HG03045 (cell line): Measurements from ENCODE around the gene ALX4.

Experiments used
- ATAC-seq: cut with Tn5 transposase; IDR thresholded peaks from one replicate; pipeline ENCODE4 v1.9.1; 2021; ENCODE audit warnings: mild to moderate bottlenecking, moderate library complexity; ENCODE audit not compliant: unreplicated experiment

ALX4 gene

DNA sequence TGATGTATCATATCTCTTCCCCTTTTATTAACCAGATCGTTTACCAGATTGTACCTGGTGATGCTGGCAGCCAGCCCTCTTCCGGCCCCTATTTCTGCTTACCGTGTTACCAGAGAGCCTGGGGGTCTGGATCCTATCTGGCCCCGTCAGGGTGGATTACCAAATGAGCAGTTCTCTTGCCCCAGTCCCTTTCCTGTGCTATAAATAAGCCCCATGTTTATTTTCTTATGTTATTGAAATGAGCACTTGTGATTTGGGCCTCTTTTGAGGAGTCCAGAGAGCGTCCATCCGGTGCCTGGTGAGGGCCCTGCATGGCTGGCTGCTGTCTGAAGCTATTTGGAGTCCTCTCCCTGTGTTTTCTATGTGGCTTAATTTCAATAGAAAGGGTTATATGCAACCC, 59.5 kb downstream of the ALX4 start:
- ATAC-seq: no peak

DNA sequence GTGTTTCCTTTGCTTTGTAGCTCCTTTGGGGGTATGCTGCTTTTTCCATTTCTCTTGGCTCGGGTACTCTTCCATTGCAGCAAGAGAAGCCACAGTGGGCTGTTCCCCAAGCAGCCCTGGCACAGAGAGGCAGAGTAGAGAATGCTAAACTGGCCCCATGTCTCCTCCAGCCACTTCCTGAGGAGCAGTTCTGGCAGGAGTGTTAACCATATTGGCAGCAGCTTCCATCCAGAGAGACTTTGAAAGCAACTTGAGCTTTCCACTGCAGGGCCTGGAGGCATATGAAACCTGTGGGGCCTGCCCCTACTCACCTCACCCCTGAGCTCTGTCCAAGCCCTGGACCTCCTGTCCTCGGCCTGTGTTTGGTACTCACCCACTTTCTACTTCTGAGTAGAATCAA, 61.8 kb downstream of the ALX4 start:
- no peak for ATAC-seq

DNA sequence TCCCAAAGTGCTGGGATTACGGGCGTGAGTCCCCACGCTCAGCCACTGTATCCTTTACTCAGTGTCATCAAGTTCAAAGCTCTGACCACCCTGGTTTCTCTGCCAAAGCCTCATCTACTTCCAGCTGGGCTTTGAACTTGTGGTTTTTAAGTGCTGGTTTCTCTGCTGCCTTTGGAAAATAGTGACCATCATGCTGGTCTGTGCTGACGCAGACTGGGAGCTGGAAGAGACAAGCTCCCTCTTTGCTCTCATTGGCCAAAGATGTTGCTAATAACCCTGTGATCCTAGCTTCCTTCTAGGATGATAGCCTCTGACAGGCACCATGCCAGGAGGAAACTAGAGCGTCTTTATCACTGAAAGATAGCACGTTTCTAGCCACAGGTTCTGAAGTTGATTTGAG, 62.4 kb downstream of the ALX4 start:
- ATAC-seq: no peak

DNA sequence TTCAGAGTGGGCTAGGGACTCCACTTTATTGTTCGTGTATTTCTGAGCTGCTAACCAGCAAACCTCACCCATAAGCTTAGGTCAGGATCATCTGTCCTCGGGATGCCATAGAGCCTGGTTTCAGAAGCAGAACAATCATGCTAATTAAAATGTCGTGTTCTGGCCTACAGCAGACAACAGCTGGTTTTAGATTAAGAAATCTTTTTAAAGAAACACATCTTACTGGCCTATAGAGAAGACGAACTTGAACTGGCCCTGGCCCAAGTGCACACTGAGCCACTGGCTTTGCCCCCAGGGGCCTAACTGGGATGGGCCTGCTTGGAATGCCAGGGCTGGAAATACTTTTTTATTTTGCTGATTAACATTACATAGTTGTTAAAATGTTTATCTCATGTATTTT, 63.2 kb downstream of the ALX4 start:
- no peak for ATAC-seq

DNA sequence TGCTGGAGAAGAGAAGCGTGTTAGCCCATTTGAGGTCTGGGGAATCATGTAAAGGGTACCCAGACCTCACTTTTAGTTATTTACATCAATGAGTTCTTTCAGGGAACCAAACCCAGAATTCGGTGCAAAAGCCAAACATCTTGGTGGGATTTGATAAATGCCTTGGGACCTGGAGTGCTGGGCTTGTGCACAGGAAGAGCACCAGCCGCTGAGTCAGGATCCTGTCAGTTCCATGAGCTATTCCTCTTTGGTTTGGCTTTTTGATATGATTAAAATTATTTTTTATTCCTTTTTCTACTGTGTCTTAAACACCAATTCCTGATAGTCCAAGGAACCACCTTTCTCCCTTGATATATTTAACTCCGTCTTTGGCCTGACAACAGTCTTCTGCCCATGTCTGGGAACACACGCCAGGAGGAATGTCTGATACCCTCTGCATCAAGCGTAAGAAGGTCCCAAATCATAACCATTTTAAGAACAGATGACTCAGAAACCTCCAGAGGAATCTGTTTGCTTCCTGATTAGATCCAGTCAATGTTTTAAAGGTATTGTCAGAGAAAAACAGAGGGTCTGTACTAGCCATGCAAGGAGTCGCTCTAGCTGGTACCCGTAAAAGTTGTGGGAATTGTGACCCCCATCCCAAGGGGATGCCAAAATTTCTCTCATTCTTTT, 65.2 kb downstream of the ALX4 start:
- ATAC-seq: no peak

DNA sequence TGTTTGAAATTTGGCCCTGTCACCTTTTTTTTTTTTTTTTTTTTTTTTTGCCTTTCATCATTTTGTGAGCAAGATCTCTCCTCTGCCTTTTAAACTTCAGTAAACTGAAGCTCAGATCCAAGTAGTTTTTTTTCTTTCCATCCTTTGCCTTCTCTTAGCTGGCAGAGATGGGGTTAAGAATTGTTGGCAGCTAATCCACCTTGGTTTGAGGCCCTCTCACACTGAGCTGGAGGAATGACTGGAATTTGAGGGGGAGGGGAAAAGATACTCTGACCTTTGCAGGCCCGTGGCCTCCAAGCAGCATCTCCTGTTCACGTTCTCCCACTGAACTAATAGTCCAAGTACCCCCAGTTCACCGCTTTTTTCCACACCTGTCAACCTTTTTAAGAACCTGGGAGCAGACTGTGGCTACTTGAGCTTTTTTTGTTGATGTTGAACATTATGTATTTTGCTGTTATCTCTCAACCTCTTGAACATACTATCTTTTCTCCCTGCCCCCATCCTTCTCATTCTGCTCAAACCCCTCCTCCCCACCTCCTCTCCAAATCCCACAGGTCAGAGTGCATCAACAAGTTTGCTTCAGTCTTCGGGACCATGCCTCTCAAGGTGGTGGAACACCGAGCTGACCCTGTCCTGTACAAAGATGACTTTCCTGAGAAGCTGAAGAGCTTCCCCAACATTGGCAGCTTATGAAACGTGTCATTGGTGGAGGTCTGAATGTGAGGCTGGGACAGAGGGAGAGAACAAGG, 66.2 kb downstream of the ALX4 start:
- no peak for ATAC-seq

DNA sequence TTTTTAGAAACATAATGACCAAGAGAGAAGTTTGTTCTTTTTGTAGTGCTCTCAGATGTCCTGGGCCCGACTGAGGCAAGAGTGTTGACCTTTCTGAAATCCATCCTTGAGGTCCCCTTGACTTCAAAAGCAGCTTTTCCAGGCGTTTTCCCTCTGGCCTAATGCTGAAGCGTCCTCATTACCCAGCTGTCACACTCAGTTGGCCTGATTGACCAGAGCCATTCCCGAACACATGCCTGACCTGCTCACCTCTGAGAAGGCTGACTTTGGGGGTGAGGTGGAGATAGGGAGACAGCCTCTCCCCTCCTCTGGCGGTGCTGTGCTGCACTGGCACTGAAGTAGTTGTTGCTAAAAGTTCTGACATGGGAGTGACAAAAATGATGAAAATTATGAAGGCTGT, 66.9 kb downstream of the ALX4 start:
- ATAC-seq: no peak

- no peak for ATAC-seq
These were observed 68.1 kb downstream of the ALX4 start for GRCh38 chr11:44241851-44242250.

DNA sequence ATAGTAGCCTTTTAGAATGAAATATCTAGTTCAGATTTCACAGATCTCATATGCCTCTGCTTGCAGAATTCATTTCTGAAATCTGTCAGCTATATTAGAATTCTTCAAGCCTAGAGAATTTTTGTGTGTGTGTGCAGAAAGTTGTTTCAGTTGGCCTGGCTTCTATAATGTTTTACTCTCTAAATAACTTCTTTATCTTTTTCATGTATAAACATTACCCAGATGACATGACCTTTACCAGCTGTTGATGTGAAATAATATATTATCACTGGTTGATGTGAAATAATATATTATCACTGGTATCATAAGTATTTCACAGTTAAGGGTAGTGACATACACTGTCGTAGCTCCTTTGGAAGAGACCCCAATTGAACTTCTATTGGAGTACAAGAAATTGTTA, 72.8 kb downstream of the ALX4 start:
- no peak for ATAC-seq

DNA sequence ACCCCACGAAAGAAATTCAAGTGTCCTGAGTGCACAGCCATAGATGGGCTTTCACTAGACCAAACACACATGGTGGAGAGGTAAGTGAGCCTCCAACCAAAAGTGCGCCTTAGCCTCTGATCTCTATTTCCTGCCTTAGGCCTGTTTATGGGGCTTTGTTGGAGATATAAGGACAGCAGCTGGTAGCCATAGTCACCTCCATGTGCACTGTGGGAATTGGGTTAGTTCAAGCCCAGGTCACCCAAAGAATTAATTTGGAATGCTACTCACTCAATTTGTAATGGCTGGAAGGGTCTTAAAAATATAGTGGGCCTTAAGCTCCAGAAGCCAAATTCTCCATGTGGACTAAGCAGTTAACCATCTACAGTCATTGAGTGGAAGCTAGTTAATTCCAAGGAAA, 73.6 kb downstream of the ALX4 start:
- ATAC-seq: no peak

DNA sequence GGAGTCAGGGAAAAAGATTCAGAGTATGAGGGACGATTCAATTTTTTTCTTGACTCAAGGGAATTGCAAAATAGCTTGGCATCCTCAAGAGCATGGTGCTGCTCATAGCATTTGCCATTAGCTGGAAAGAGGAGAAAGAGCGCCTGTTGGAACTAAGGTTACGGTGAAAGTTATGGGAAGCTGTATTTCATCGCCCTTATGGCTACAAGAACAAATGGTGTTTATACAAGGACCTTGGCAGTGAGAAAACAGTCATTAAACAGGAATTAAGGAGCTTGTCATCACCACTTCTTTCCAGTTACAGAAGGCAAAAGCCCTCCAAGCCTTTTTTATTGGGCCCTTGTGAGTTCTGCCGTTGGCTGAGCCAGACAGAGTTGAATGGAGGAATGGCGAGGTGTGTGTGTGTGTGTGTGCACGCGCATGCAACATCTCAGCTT, 74.2 kb downstream of the ALX4 start:
- ATAC-seq: no peak

- no peak for ATAC-seq
These were observed 80.3 kb downstream of the ALX4 start for GRCh38 chr11:44229624-44230023.

DNA sequence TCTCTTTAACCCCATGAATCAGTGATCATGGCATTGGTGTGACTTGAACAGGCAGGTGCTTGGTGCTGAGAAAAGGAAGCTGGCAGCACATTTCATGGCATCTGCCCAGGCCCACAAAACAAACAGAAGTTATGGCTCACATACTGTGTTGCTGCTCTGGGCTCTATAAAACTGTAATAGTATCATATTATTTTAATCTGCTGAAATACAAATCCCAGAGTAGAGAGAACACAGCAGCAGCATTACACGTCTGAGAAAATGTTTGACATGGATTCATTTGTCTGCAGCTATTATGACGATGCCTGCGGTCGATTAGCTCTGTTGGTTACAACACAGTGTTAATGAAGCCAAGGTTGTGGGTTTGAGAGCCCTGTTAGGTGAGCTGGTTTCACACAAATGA, 80.8 kb downstream of the ALX4 start:
- no peak for ATAC-seq

DNA sequence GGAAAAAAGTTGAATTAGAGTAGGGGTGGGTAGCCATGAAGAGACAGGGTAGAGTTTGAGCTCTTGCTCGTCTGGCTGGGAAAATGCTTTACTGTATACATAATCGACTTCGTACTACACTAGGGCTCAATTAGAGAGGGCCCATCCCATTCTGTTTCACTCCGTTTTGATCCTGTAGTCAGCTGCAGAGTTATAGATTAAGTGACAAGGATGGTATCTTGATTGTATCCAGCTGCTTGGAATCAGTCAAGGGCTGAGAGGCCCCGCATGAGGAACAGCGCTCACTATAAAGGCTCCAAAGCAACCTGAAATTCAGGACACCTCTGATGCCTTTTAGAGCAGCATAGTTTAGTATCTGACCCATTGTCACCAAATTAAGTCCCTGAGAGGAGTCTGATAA, 81.6 kb downstream of the ALX4 start:
- no peak for ATAC-seq

DNA sequence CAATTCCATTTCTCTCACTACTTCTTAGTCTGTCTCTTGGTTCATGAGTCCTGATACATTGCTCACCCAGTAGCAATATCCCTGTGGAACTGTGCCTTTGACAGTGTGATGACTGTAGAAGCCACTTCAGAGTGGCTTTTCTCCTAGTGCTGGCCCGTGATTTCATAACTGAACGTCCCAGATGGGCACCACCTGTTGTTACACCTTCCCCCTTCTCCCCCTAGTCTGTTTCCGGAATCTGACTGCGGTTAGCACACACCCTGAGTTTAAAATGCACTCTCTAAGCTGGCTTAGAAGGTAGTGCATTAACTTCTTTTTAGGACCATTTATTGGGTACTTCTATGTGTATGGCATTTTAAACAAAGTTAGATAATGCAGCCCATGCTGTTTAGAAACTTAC, 83.0 kb downstream of the ALX4 start:
- ATAC-seq: no peak

GRCh38 chr11:44226490-44226889, 83.4 kb downstream of the ALX4 start:
- ATAC-seq: no peak

DNA sequence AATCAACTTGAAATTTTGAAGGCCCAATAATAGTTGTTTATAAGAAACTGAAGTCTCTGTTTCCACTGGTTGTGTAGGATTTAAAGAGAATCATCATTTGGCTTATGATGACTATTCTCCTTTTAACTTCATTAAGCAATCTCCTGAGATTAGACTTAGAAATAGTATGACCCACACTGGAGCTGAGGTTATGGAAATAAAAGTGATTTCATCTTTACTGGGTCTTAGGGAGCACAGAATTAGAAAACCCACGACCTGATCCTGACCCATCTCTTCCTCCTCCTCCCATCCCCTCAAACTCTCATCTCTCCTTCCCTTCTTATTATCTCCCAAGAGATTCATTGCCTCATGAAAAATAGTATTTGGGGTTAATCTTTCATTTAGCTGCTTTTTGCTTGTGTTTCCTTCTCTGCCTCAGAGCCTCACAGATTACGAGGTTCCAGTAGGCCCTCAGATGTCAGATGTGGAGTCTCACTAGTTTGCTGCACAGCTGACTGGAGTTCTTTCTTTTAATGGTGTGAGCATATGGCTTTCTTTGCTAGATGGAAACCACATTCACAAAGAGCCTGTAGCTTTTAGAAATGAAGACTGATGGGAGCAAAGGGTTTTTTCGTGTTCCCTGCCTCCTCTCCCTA, 85.0 kb downstream of the ALX4 start:
- ATAC-seq: no peak

- no peak for ATAC-seq
These were observed 86.7 kb downstream of the ALX4 start for GRCh38 chr11:44223238-44223637.

DNA sequence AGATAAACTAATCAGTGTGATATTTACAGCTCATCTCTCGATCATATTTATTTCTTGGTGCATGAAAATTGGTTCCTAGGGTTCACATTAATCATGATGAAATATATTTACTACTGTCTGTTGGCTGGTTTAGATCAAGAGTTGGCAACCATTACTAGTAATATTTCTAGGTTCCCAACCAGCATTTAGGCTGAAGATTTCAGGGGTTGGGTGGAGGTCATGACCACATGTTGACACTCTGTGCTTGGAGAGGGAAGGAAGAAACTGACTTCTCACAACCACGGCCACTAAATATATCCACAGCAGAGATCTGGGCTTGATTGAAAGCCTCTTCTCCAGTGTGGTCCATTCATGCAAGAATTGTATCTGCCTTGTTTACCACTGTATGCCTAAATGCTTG, 87.9 kb downstream of the ALX4 start:
- no peak for ATAC-seq

GRCh38 chr11:44221456-44221855, 88.5 kb downstream of the ALX4 start:
- no peak for ATAC-seq

DNA sequence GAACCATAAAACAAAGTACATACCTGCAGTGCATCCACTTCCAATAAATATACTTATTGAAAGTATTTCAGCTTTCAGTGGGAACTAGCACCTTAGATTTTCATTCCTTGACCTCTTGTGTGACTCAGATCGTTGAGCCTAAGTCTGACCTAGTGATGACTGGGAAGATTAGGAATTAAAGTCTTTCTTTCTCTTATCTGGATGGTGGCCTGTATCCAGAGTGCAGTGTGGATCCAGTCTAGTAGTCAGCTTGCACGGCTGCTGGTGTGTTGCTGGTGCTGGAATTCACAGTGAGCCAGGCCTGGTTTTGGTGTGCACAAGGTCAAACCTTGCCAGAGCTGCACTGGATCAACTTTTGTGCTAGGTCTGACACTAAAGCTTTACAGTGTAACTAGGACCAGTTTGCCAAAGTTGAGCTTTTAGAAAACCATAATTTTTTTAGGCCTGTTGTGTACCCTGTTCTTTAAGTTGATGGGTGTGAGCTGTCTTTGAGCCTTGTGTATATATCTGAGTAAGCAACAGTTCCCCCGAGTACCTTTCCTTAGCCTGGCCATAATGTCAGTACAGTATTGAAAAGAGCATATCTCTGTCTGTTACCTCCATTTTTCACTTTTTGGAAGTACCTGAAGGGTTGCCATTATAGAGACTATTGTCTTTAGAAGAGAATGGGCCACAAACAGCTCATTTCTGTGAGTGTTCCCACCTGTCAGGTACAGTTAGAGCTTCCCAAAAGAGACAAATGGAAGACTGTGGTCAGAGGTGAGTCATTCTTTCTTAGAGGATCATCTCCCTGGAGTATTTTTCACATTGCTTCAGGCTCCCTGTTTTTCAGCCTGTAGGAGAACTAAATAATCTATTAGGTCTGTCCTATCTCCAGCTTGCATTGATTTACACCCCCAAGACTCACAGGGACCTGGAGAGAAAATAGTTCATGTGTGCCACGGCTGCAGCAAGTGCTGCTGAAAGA, 89.8 kb downstream of the ALX4 start:
- ATAC-seq: no peak
